NOMO-1 (cell line): ENCODE results near the gene UIMC1.
"Not testable (repeated sequence)": the region's sequence is repeated elsewhere in the genome, so short reads cannot be mapped to it uniquely, and the experiment has no call there.

Experiments used
- DNase-seq, 2 experiments: peaks; one replicate each; lab custom pipeline; 2025; ENCODE audit not compliant: unreplicated experiment in 2 of 2; lab: John Stamatoyannopoulos, UW

Gene UIMC1

DNA sequence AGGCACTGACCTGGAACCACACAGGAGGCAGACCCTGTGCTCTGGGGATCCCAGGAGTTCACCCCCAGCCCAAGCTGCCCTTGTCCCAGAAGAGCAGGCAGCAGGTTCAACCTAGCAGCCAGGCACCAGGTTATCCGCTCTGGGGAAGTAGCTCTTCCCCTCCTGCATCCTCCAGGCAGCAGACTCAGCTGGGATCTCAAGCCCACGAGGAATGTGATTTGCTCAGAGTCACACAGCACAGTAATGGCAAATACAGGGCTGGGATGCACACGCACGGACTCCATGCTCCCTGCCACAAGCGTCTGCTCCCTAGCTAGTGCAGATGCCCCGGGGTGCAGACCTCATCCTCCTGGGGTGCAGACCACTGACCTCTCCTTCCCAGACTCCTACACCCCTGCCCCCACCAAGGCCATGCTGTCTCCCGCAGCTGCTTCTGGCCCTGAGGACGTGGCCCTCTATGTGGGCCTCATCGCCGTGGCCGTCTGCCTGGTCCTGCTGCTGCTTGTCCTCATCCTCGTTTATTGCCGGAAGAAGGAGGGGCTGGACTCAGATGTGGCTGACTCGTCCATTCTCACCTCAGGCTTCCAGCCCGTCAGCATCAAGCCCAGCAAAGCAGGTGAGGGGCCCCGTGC is 132.9 kb downstream of the UIMC1 start:
- no peak for DNase-seq

DNA sequence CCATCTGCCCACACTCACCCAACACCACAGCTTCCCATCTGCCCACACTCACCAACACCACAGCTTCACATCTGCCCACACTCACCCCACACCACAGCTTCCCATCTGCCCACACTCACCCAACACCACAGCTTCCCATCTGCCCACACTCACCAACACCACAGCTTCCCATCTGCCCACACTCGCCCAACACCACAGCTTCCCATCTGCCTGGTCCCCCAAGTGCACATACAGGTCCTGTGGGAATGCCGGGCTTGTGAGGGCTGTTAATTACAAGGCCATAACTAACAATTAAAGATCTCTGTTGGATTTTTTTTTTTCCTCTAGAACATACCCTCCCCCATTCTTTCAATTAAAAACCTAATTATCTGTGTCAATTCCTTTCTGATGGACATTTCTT is 133.6 kb downstream of the UIMC1 start:
- DNase-seq = not testable (repeated sequence)

DNA sequence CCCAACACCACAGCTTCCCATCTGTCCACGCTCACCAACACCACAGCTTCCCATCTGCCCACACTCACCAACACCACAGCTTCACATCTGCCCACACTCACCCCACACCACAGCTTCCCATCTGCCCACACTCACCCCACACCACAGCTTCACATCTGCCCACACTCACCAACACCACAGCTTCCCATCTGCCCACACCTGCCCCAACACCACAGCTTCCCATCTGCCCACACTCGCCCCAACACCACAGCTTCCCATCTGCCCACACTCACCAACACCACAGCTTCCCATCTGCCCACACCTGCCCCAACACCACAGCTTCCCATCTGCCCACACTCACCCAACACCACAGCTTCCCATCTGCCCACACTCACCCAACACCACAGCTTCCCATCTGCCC is 134.0 kb downstream of the UIMC1 start:
- not testable (repeated sequence) for DNase-seq

GRCh38 chr5:176870644-176871043 is 135.9 kb downstream of the UIMC1 start:
- DNase-seq = not testable (repeated sequence)

GRCh38 chr5:176870110-176870591 is 136.4 kb downstream of the UIMC1 start:
- no peak for DNase-seq

GRCh38 chr5:176869501-176870109 is 137.0 kb downstream of the UIMC1 start:
- DNase-seq = no peak

DNA sequence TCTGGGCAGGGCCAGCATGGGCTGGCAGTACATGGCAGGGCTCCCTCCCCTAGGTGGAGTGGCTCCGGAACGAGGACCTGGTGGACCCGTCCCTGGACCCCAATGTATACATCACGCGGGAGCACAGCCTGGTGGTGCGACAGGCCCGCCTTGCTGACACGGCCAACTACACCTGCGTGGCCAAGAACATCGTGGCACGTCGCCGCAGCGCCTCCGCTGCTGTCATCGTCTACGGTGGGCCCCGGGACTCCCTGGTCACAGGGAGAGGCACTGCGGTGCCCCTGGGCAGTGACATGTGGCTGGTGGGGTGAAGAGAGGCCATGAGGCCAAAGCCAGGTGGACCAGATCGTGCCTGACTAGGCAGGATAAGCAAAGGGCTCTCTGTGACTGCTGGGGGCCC is 137.8 kb downstream of the UIMC1 start:
- DNase-seq = no peak

DNA sequence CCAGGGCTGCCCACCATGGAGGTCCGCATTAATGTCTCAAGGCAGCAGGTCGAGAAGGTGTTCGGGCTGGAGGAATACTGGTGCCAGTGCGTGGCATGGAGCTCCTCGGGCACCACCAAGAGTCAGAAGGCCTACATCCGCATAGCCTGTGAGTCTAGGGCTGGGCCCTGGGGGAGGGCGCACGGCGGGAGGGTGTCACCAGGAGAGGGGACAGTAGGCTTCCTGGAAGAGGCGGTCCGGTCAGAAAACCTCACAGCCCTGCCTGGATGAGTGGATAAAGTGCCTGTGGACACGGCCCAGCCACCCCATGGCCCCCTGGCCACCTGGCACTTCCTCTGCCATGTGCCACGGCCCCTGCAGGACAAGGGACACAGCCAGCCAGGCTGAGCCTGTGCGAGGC is 138.5 kb downstream of the UIMC1 start:
- DNase-seq = no peak

DNA sequence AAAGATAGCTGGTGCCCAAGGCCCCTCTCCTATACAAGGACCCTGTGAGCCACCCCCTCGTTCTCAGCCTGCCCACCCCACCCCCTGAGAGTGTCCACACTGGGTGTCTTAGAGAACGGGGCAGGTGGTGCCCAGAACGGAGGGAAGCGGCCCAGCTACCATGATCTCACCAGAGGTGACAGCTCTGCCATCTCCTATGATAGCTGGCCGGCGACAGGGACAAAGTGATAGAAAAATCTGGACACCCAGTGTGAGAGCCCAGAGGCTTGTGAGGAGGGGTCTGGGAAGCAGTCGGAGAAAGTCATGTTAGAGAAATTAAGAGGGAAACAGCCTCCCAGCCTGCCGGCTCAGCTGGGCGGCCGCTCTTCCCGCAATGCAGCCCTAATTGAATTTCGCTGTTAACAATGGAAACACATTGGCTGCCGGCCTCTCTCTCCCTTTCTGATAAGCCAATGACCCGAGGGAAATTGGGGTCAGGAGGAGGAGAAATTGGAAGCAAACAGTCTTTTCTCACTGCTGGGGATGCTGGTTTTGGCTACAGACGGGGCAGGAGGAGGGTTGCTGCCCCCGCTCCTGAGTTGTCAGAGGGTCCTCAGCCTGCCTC is 139.8 kb downstream of the UIMC1 start:
- no peak for DNase-seq

DNA sequence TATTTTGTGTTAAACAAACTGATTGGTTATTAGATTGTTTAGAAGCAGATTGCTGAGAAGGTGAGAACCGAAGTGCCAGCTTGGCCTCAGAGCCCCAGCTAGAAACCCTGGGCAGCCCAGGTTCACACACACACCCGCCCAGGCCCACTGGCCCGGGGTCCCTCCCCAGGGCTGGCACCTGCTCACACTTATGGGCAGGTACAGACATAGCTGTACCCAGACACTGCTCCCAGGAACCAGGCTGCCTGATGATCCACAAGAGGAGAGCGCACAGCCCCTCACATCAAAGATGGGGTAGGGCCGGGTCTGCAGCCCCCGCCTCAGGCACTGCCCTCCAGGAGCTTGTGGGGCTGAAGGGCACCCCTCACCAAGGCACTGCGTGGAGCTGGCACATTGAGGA is 140.6 kb downstream of the UIMC1 start:
- no peak for DNase-seq

DNA sequence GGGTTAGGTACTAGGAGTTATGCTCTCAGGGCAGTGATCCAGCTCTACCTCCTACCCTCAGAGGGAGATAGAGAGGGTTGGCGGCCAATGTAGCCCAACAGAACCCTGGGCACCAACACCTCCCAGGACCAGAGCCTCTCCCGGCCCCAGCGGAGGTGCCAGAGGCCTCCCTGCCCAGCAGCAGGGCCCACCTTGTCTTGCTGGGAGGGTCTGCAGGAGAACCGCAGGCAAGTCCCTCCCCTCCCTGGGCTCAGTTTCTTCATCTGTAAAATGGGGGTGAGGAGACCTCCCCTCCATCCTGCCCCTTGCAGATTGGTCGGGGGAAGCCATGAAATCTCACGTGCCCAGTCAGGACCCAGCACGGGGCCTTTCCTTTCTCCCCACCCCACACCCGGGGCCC is 141.8 kb downstream of the UIMC1 start:
- no peak for DNase-seq

DNA sequence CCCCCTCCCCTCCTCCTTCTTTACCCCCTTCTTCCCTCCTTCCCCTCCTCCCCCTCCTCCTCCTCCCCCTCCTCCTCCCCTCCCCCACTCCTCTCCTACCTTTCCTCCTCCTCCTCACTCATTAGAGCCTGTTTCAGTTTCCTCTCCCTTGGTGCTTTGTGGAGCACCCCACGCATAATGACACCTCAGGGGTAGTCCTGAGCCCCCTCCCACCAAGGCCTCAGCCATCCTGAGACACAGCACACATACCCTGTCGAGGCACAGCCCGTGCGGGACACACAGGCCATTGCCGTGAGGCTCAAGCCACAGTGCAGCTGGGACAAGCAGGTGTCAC is 142.8 kb downstream of the UIMC1 start:
- DNase-seq = no peak

DNA sequence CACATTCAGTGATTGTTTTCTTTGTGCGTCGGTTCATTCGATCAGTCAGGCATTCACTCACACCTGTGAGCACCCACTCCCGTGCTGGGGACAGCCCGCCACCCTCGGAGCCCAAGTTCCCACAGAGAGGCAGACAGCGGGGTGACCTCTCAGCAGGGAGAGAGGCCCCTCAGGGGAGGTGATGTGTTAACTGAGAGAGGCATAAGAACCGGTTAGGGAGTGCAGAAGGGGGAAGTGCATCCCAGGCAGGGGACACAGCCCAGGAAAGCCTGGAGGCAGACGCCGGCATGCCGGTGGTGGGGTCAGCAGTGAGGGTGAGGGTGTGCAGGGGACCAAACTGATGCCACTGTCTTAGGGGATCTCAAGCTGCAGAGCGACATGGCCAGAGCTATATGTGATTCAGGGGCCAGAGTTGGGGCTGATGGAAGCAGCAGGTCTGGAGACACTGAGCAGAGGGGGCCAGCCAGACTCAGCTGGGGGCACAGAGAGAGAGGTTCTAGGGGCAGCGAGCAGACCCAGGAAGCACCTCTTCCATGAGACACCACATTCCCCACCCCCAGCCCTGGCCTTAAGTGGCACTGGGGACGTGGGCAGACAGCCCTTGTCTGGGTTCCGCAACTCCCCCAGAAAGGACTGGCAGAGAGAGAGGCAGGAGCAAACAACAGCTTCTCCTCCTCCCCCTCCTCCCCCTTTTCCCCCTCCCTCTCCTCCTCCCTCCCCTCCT is 143.4 kb downstream of the UIMC1 start:
- DNase-seq = peak in 1 of 2 experiments; percentile 18

DNA sequence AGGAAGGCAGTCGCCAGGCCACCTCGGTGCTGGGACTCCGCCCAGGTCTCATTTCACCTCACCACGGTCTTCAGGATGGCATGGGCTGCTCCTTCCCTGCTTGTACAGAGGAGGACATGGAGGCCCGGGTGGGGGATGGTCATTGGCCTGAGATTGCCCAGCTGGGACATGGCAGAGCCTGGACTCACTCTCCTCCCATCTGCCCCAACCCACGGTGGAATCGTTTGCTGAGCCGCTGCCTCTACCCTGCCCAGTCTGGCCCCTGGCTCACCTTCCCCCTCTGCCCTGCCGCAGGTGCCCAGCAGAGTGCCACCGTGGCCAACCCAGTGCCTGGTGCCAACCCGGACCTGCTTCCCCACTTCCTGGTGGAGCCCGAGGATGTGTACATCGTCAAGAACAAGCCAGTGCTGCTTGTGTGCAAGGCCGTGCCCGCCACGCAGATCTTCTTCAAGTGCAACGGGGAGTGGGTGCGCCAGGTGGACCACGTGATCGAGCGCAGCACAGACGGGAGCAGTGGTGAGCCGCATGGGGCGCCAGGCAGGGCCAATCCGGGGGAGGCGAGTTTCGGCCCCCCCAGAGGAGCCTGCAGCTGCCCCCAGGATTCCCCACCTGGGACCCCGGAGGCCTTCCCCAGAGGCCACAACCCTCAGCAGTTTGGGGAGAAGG is 144.1 kb downstream of the UIMC1 start:
- no peak for DNase-seq

- no peak for DNase-seq
Observed at GRCh38 chr5:176861276-176861675, 145.3 kb downstream of the UIMC1 start.

DNA sequence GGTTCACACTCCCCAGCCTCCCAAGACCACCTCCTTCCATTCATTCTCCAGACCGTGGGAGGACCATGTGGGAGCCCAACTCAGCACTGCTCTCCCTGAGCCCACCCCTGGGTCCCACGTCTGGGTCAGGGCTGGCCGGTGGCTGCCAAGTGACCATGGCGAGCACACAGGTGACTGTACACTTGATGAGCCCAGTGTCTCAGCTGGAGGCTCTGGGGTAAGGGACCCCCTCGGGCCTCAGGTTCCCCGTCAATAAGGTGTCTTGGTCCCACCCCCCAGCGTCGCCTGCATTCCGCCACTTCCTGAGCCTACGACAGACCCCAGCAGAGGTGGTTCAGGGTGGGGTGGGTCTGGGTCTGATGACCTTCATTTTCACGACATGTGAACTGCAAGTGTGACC is 146.2 kb downstream of the UIMC1 start:
- DNase-seq = no peak

- no peak for DNase-seq
Observed at GRCh38 chr5:176859916-176860315, 146.7 kb downstream of the UIMC1 start.

- DNase-seq = no peak
Observed at GRCh38 chr5:176857894-176858273, 148.7 kb downstream of the UIMC1 start.

GRCh38 chr5:176857216-176857893 is 149.2 kb downstream of the UIMC1 start:
- no peak for DNase-seq

DNA sequence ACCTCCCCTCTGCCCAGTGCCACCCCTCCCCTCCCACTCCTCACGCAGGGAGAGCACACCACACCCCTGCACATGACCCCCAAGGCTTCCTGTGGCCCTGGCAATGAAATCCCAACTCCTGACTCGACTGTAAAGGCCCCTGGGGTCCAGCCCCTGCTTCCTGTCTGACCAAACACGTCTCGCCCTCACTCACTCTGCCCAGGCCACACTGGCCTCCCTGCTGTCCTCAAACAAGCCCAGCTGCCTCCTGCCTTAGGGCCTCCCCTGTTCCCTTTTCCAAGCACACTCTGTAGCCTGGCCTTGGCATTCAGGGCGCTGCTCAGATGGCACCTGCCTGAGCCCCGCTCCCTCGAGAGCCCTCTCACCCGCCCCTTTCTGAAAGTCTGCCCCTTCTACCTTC is 149.8 kb downstream of the UIMC1 start:
- no peak for DNase-seq

DNA sequence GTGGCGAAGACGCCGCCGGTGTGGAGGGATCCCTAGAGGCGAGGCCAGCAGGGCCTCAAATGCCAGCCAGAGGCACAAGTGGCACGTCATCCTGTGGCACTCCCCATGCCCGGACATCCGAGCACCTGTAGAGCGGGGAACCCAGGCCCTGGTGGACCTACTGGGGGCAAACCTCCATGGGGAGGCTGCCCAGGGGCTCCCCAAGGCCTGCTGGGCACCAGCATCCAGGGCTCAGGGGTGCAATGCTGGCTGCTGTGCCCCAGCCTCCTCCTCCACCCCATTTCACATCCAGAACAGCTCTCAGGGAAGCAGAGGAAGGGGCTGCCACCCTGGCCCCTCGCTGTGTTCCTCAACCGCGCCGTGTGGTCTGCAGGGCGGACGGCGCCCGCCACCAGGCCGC is 151.0 kb downstream of the UIMC1 start:
- DNase-seq = no peak
